PC-9 (cell line): ENCODE measurements around the gene SPPL2B. TPM values are rescaled to one million over a fixed set of nuclear protein-coding genes. Genes with fewer than 3 reads are reported as not detected.
"Not testable (repeated sequence)": the region's sequence is repeated elsewhere in the genome, so short reads cannot be mapped to it uniquely, and the experiment has no call there.

Source experiments
- BruUV-seq: library from RNA; stranded (reverse); fragments of 400-500 nt; replicated peaks from 2 replicates; lab custom pipeline; 2021; lab: Mats Ljungman, UMichigan
- CTCF ChIA-PET: fragments of 300-600 bp; sonication (Branson Sonifier 250); formaldehyde crosslinking; loops from one replicate; lab custom pipeline; 2022; ENCODE audit warnings: antibody characterized with exemption; lab: Charles Lee
- POLR2A ChIA-PET: fragments of 300-600 bp; sonication (Branson Sonifier 250); formaldehyde crosslinking; loops from one replicate; lab custom pipeline; 2022; ENCODE audit warnings: antibody characterized with exemption; ENCODE audit not compliant: unreplicated experiment; lab: Charles Lee
- DNase-seq, 2 experiments: peaks; one replicate each; pipeline versions ENCODE4 v3.0.0 to v3.0.0-alpha.2; 2015 to 2022; ENCODE audit warnings: mixed read lengths in 1 of 2
- H2AFZ ChIP-seq: fragments of 200-600 bp; sonication (generic); 2 replicates; pipeline ENCODE4 v1.8.1; 2017; ENCODE audit warnings: antibody characterized with exemption
- H3F3A ChIP-seq: fragments of 200-600 bp; sonication (generic); 2 replicates; pipeline ENCODE4 v1.8.1; 2017; ENCODE audit warnings: antibody characterized with exemption, mild to moderate bottlenecking, low read depth; ENCODE audit not compliant: insufficient read depth
- H3K27ac ChIP-seq: fragments of 200-600 bp; sonication (generic); 2 replicates; pipeline ENCODE4 v1.6.1; 2016; ENCODE audit warnings: mixed run types
- H3K27me3 ChIP-seq: fragments of 200-600 bp; sonication (generic); 2 replicates; pipeline ENCODE4 v1.6.1; 2016; ENCODE audit warnings: low read depth, mixed run types; ENCODE audit not compliant: insufficient read depth
- H3K36me3 ChIP-seq: fragments of 200-600 bp; sonication (generic); 2 replicates; pipeline ENCODE4 v1.6.1; 2016; ENCODE audit warnings: low read depth, mixed run types
- H3K4me1 ChIP-seq: fragments of 200-600 bp; sonication (generic); replicated peaks from 2 replicates; pipeline ENCODE4 v1.6.1; 2016; ENCODE audit warnings: mixed run types; ENCODE audit not compliant: insufficient read depth
- H3K4me2 ChIP-seq: fragments of 200-600 bp; sonication (generic); 2 replicates; pipeline ENCODE4 v1.6.1; 2017; ENCODE audit warnings: mixed run types
- H3K4me3 ChIP-seq: fragments of 200-600 bp; sonication (generic); 2 replicates; pipeline ENCODE4 v1.6.1; 2016; ENCODE audit warnings: mixed run types
- H3K79me2 ChIP-seq: fragments of 200-600 bp; sonication (generic); 2 replicates; pipeline ENCODE4 v1.6.1; 2017; ENCODE audit warnings: low read depth, mixed run types
- H3K9me2 ChIP-seq: fragments of 200-600 bp; sonication (generic); 2 replicates; pipeline ENCODE4 v1.8.1; 2017; ENCODE audit warnings: mild to moderate bottlenecking; ENCODE audit not compliant: insufficient read depth
- H3K9me3 ChIP-seq: fragments of 200-600 bp; sonication (generic); 2 replicates; pipeline ENCODE4 v1.8.1; 2016; ENCODE audit warnings: low read depth; ENCODE audit not compliant: insufficient read depth
- H4K20me1 ChIP-seq: fragments of 200-600 bp; sonication (generic); 2 replicates; pipeline ENCODE4 v1.8.1; 2017; ENCODE audit not compliant: insufficient read depth
- CTCF ChIP-seq: fragments of 200-600 bp; sonication (generic); conservative IDR thresholded peaks from 2 replicates; pipeline ENCODE4 v1.6.1; 2017; ENCODE audit warnings: mixed run types, antibody characterized with exemption, mild to moderate bottlenecking, moderate library complexity
- EZH2 ChIP-seq: fragments of 200-600 bp; sonication (generic); IDR thresholded peaks from 2 replicates; pipeline ENCODE4 v1.8.0; 2017; ENCODE audit warnings: antibody characterized with exemption, low read depth
- intact Hi-C: fragments of 100-400 bp; cut with micrococcal nuclease; formaldehyde crosslinking; loops from one replicate; pipeline ENCODE4 v1.10.0; 2022; ENCODE audit not compliant: unreplicated experiment
- total RNA-seq: library from RNA; stranded (reverse); gene quantifications from 2 replicates; pipeline ENCODE4 v1.2.3, GENCODE V29; 2021

SPPL2B gene
- total RNA-seq, 1 experiment from 2014 or later = 49.6 TPM

GRCh38 chr19:2391118-2391725 is 62.7 kb downstream of the SPPL2B start:
- no peak overlapping the region for H3K27ac ChIP-seq
- ChIA-PET POLR2A (no interaction called here), CTCF (interaction anchor here (0.6 kb wide), 1 partner anchor 296 kb away, joined by 4 read pairs; no protein-coding TSS in a partner anchor)
- no peaks in the 10 kb centered on the region for H4K20me1 ChIP-seq
- DNase-seq = peak in 1 of 2 experiments; percentile 60
- H3K27me3 ChIP-seq = no peaks in the 10 kb centered on the region
- TF ChIP-seq EZH2 = no peak
- TF ChIP-seq CTCF = peak; percentile 76
- no peaks in the 10 kb centered on the region for H3K36me3 ChIP-seq
- H2AFZ ChIP-seq = no peak overlapping the region
- no TSS peak for BruUV-seq
- H3K4me3 ChIP-seq = no peak overlapping the region
- H3F3A ChIP-seq = no peaks in the 10 kb centered on the region
- no peaks in the 10 kb centered on the region for H3K9me2 ChIP-seq
- no peaks in the 10 kb centered on the region for H3K79me2 ChIP-seq
- intact Hi-C loops = loop anchor here (5.0 to 10.0 kb wide), 3 partner anchors 64 to 236 kb away; partner anchors contain the start of genes AP3D1, LSM7 and SPPL2B
- peaks cover 3% of the 10 kb centered on the region; the same call in 1 of the 2 replicates for H3K4me1 ChIP-seq
- no peaks in the 10 kb centered on the region for H3K9me3 ChIP-seq
- no peak overlapping the region for H3K4me2 ChIP-seq

- ChIA-PET CTCF (no interaction called here), POLR2A (no interaction called here)
- Histone ChIP-seq H3K27ac (no peak overlapping the region), H3K4me3 (no peak overlapping the region), H3K27me3 (no peaks in the 10 kb centered on the region), H3K4me2 (no peak overlapping the region), H3F3A (no peaks in the 10 kb centered on the region), H4K20me1 (no peaks in the 10 kb centered on the region), H3K79me2 (no peaks in the 10 kb centered on the region), H2AFZ (no peak overlapping the region), H3K9me2 (no peaks in the 10 kb centered on the region), H3K36me3 (no peaks in the 10 kb centered on the region), H3K4me1 (peaks cover 5% of the 10 kb centered on the region; the same call in 1 of the 2 replicates), H3K9me3 (no peaks in the 10 kb centered on the region)
- no peak for DNase-seq
- BruUV-seq = no TSS peak
- intact Hi-C loops = loop anchor here (5.0 to 10.0 kb wide), 3 partner anchors 65 to 238 kb away; partner anchors contain the start of genes AP3D1, LSM7 and SPPL2B
- no peak for TF ChIP-seq EZH2
- no peak for TF ChIP-seq CTCF
Observed at GRCh38 chr19:2392366-2392765, 63.9 kb downstream of the SPPL2B start.

- H3K9me2 ChIP-seq, H3K9me3 ChIP-seq, H3K27ac ChIP-seq, H3K27me3 ChIP-seq, CTCF ChIA-PET, H3K36me3 ChIP-seq, H3K4me3 ChIP-seq, H3K4me2 ChIP-seq, H3K4me1 ChIP-seq, H2AFZ ChIP-seq, DNase-seq, BruUV-seq, H3F3A ChIP-seq, H4K20me1 ChIP-seq, POLR2A ChIA-PET, H3K79me2 ChIP-seq: not testable (repeated sequence)
- intact Hi-C loops = loop anchor here (5.0 to 10.0 kb wide), 3 partner anchors 66 to 238 kb away; partner anchors contain the start of genes AP3D1, LSM7 and SPPL2B
Observed at GRCh38 chr19:2392899-2393298, 64.4 kb downstream of the SPPL2B start.
